HG03064 (cell line): ENCODE data around the gene ATP4B.
"Not testable (repeated sequence)": the region's sequence is repeated elsewhere in the genome, so short reads cannot be mapped to it uniquely, and the experiment has no call there.

ENCODE experiments used
- ATAC-seq: cut with Tn5 transposase; IDR thresholded peaks from one replicate; pipeline ENCODE4 v1.9.1; 2021; ENCODE audit warnings: low read depth; ENCODE audit not compliant: unreplicated experiment

The ATP4B gene

GRCh38 chr13:113627136-113627535 is 30.9 kb downstream of the ATP4B start:
- no peak for ATAC-seq

- ATAC-seq = no peak
Observed at GRCh38 chr13:113625965-113626721, 31.9 kb downstream of the ATP4B start.

GRCh38 chr13:113624640-113625304 is 33.2 kb downstream of the ATP4B start:
- ATAC-seq = not testable (repeated sequence)

GRCh38 chr13:113624235-113624587 is 33.8 kb downstream of the ATP4B start:
- ATAC-seq = no peak

GRCh38 chr13:113623491-113624234 is 34.3 kb downstream of the ATP4B start:
- no peak for ATAC-seq

GRCh38 chr13:113622791-113623490 is 35.1 kb downstream of the ATP4B start:
- ATAC-seq = no peak

- not testable (repeated sequence) for ATAC-seq
Observed at GRCh38 chr13:113621986-113622550, 35.9 kb downstream of the ATP4B start.

- not testable (repeated sequence) for ATAC-seq
Observed at GRCh38 chr13:113621498-113621897, 36.5 kb downstream of the ATP4B start.

GRCh38 chr13:113621046-113621445 is 37.0 kb downstream of the ATP4B start:
- no peak for ATAC-seq

GRCh38 chr13:113620036-113620796 is 37.8 kb downstream of the ATP4B start:
- ATAC-seq = no peak

- ATAC-seq = no peak
Observed at GRCh38 chr13:113618455-113618854, 39.5 kb downstream of the ATP4B start.

GRCh38 chr13:113617961-113618360 is 40.0 kb downstream of the ATP4B start:
- ATAC-seq = no peak

GRCh38 chr13:113616991-113617749 is 40.8 kb downstream of the ATP4B start:
- ATAC-seq = no peak

GRCh38 chr13:113616281-113616906 is 41.6 kb downstream of the ATP4B start:
- no peak for ATAC-seq

- no peak for ATAC-seq
Observed at GRCh38 chr13:113613789-113614379, 44.1 kb downstream of the ATP4B start.

GRCh38 chr13:113612607-113613006 is 45.4 kb downstream of the ATP4B start:
- no peak for ATAC-seq

- no peak for ATAC-seq
Observed at GRCh38 chr13:113611996-113612395, 46.0 kb downstream of the ATP4B start.

- no peak for ATAC-seq
Observed at GRCh38 chr13:113610266-113610665, 47.7 kb downstream of the ATP4B start.
